ENCODE data around the gene PAAF1. TPM values are rescaled to one million over a fixed set of nuclear protein-coding genes. Genes with fewer than 3 reads are reported as not detected.
A peak's percentile ranks its signal among the peaks of the same experiment; 100 is the strongest.

Gene PAAF1
- polyA plus RNA-seq, 2 of the 4 experiments (the other 2 are of a cell fraction), result 16.6 to 25.1 TPM

DNA sequence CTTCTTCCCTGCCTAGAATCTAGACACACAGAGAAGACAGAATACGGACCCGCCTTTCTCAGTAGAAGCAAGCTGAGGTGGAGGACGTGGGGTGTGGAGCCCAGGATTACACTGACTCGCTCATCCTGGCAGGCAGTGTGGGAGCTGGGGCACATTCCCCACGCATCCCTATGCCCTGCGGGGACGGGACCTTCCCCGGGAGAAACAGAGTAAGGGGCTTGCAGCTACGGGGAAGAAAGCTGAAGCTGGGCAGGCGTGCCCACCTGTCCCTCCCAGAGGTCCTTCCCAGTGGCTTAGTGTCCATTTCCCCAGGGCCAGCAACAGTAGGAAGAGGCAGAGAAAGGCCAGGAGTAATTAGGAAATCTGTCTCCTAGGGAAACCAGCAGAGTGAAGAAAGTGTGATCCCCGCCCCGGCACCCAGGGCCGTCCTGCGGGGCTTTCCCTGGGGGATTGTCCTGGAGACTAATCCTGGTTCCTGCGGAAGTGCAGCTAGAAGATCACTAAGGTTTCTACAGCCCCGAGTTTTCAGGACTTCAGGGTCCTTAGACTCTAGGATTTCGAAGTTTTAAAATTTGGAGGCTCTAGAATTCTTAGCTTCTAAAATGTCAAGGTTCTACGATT, 81.8 kb downstream of the PAAF1 start:
- Histone ChIP-seq H3K9me3 (no peaks in the 10 kb centered on the region; the same call in 2 of the 3 replicates), H3K4me3 (no peak overlapping the region), H3K4me2 (no peak overlapping the region), H3K27ac (peak overlapping the region in 1 of 2 experiments; percentile 19; a peak in 1 of 6 replicates), H3K4me1 (peaks cover 18% of the 10 kb centered on the region)
- ChIA-PET CTCF (interaction anchor here (1.1 to 1.6 kb wide), 3 partner anchors 13 to 613 kb away, joined by 3 to 4 read pairs (median 3); no protein-coding TSS in a partner anchor), POLR2A (no interaction called here)
- 74% methylated on average over 18 of the region's 18 CpGs for WGBS (ENCODE audit: missing lambda C conversion rate)
- TF ChIP-seq HOXB5 (CRISPR knock-in tag; IDR thresholded peaks at IDR 0.05), result no peak
- no peak for TF ChIP-seq CBX2 (IDR thresholded peaks at IDR 0.05; ENCODE audit: borderline replicate concordance, low read depth)
- no peak for TF ChIP-seq TP53 (CRISPR knock-in tag; IDR thresholded peaks at IDR 0.05)
- TF ChIP-seq, protein P1, sequence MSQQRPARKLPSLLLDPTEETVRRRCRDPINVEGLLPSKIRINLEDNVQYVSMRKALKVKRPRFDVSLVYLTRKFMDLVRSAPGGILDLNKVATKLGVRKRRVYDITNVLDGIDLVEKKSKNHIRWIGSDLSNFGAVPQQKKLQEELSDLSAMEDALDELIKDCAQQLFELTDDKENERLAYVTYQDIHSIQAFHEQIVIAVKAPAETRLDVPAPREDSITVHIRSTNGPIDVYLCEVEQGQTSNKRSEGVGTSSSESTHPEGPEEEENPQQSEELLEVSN (IDR thresholded peaks at IDR 0.05; ENCODE audit: borderline replicate concordance, low read depth), result no peak
- no peak for TF ChIP-seq POLR2A (IDR thresholded peaks at IDR 0.05; ENCODE audit: low read length)
- TF ChIP-seq EHF (CRISPR knock-in tag; IDR thresholded peaks at IDR 0.05), result no peak
- no peak for TF ChIP-seq JUN (IDR thresholded peaks at IDR 0.05)
- no peak for TF ChIP-seq HEYL (CRISPR knock-in tag; IDR thresholded peaks at IDR 0.05)
- TF ChIP-seq FOSB (CRISPR knock-in tag; IDR thresholded peaks at IDR 0.05), result no peak
- FAIRE-seq, result no peak
- no peak; a peak in 1 of 6 replicates for ATAC-seq
- no peak for DNase-seq (ENCODE audit: low read depth in 1 of 2, low spot score in 1 of 2)

- Histone ChIP-seq H3K4me1 (peaks cover 11% of the 10 kb centered on the region), H3K4me3 (no peak overlapping the region), H3K4me2 (no peak overlapping the region), H3K27ac (no peak overlapping the region), H3K9me3 (no peaks in the 10 kb centered on the region; the same call in 2 of the 3 replicates)
- no peak for TF ChIP-seq ZC3H11A (IDR thresholded peaks at IDR 0.05)
- ChIA-PET POLR2A (no interaction called here), CTCF (interaction anchor here (1.2 kb wide), 2 partner anchors 9 to 247 kb away, joined by 3 read pairs; no protein-coding TSS in a partner anchor)
- 61% methylated on average over 4 of the region's 4 CpGs for WGBS (ENCODE audit: missing lambda C conversion rate)
- ATAC-seq, result no peak
- no peak for FAIRE-seq
- DNase-seq (ENCODE audit: low read depth in 1 of 2, low spot score in 1 of 2), result no peak
Observed at GRCh38 chr11:73961321-73961720, 84.5 kb downstream of the PAAF1 start.

- DNase-seq (ENCODE audit: low read depth in 1 of 2, low spot score in 1 of 2) (no peak), FAIRE-seq (no peak), ATAC-seq (no peak)
- Histone ChIP-seq H3K9me3 (no peaks in the 10 kb centered on the region; the same call in 2 of the 3 replicates), H3K4me3 (no peak overlapping the region), H3K4me2 (no peak overlapping the region), H3K27ac (no peak overlapping the region), H3K4me1 (0 out of 3 replicates have a peak, but pooled peaks cover 5% of the 10 kb centered on the region)
- 70% methylated on average over 7 of the region's 7 CpGs for WGBS (ENCODE audit: missing lambda C conversion rate)
- ChIA-PET CTCF (interaction anchor here (1.6 to 5.2 kb wide), 4 partner anchors 10 to 609 kb away, joined by 3 to 61 read pairs (median 12); no protein-coding TSS in a partner anchor), POLR2A (no interaction called here)
- TF ChIP-seq ZSCAN20 (CRISPR knock-in tag; IDR thresholded peaks at IDR 0.05) (no peak), NFE2L2 (conservative IDR thresholded peaks at IDR 0.05; ENCODE audit: low read length) (no peak), ZC3H11A (IDR thresholded peaks at IDR 0.05) (no peak), SREBF2 (IDR thresholded peaks at IDR 0.05) (no peak), GATA3 (IDR thresholded peaks at IDR 0.05; ENCODE audit: borderline replicate concordance) (no peak), HOXB5 (CRISPR knock-in tag; IDR thresholded peaks at IDR 0.05) (no peak), BHLHE40 (IDR thresholded peaks at IDR 0.05; ENCODE audit: low read depth, low read length) (no peak), EHMT2 (IDR thresholded peaks at IDR 0.05; ENCODE audit: low read depth) (no peak), TFCP2L1 (CRISPR knock-in tag; IDR thresholded peaks at IDR 0.05) (no peak)
- TF ChIP-seq, protein P2, sequence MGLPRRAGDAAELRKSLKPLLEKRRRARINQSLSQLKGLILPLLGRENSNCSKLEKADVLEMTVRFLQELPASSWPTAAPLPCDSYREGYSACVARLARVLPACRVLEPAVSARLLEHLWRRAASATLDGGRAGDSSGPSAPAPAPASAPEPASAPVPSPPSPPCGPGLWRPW (IDR thresholded peaks at IDR 0.05), result no peak
- TF ChIP-seq, protein P3, sequence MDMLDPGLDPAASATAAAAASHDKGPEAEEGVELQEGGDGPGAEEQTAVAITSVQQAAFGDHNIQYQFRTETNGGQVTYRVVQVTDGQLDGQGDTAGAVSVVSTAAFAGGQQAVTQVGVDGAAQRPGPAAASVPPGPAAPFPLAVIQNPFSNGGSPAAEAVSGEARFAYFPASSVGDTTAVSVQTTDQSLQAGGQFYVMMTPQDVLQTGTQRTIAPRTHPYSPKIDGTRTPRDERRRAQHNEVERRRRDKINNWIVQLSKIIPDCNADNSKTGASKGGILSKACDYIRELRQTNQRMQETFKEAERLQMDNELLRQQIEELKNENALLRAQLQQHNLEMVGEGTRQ (IDR thresholded peaks at IDR 0.05), result no peak
Observed at GRCh38 chr11:73962101-73962705, 85.4 kb downstream of the PAAF1 start.

All from A549 (cell line).